ENCODE data around the gene SP140.
"Not testable (repeated sequence)": the region's sequence is repeated elsewhere in the genome, so short reads cannot be mapped to it uniquely, and the experiment has no call there.

SP140 gene

DNA sequence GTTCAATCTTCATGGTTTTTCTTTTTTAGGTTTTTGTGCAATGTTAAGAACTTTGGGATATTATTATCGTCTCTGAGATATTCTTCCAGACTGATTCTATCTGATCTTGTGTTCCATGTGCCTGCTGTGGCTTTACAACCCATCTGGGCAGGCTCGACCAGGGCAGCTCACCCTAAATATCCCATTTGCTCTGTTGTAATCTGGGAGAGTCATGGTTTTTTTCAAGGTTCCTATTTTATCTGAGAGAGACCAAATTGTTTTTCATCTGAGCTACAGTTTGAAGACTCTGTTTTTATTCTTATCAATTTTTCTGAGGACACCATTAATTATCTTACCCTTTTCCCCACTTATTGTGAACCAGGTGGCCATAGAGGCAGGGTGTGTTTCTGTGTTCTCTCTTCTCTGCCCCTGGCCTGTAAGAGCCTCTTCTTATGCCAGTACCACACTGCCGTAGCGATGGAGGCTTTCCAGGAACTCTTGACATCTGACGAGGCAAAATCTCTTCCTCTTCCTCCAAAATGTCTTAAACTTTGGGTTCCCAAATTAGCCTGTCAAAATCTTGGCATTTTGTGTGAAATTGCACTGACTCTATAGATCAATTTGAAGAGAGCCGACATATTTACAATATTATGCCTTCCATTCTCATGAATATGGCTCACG is 104.5 kb downstream of the SP140 start:
- TF ChIP-seq, protein P1, sequence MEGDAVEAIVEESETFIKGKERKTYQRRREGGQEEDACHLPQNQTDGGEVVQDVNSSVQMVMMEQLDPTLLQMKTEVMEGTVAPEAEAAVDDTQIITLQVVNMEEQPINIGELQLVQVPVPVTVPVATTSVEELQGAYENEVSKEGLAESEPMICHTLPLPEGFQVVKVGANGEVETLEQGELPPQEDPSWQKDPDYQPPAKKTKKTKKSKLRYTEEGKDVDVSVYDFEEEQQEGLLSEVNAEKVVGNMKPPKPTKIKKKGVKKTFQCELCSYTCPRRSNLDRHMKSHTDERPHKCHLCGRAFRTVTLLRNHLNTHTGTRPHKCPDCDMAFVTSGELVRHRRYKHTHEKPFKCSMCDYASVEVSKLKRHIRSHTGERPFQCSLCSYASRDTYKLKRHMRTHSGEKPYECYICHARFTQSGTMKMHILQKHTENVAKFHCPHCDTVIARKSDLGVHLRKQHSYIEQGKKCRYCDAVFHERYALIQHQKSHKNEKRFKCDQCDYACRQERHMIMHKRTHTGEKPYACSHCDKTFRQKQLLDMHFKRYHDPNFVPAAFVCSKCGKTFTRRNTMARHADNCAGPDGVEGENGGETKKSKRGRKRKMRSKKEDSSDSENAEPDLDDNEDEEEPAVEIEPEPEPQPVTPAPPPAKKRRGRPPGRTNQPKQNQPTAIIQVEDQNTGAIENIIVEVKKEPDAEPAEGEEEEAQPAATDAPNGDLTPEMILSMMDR (IDR thresholded peaks at IDR 0.05; ENCODE audit: low read depth, low read length) = no peak
- no peak overlapping the region for H3K4me3 ChIP-seq (ENCODE audit: low read depth, low read length)

DNA sequence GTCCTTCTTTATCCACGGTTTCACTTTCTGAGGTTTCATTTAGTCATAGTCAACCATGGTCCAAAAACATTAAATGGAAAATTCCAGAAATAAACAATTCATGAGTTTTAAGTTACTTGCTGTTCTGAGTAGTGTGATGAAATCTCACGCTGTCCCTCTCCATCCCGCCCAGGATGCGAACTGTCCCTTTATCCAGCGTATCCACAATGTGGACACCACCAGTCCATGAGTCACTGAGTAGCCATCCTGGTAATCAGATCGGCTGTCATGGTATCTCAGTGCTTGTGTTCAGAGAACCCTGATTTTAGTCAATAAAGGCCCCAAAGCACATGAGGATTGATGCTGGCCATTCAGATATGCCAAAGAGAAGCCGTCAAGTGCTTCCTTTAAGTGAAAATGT is 105.2 kb downstream of the SP140 start:
- TF ChIP-seq, protein P1 (IDR thresholded peaks at IDR 0.05; ENCODE audit: low read depth, low read length) = no peak
- no peak overlapping the region for H3K4me3 ChIP-seq (ENCODE audit: low read depth, low read length)

DNA sequence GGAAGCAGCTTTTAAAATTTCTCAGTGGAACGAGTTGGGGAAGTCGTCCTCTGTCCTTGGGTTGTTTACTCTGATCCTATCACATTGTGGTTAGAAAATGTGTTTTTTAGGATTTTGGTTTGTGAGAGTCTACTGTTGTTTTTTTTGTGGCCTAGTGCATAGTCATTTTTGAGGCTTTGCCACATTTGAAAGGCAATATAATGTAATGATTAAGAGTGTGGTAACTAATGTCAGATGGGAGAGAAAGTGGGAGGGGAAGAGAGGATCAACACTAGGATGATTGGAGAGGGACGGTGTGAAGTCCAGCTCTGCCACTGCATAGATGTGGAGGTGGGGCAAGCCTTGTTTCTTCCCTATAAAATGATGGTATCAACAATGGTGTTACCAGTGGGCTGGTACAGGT is 109.9 kb downstream of the SP140 start:
- no peak overlapping the region for H3K4me3 ChIP-seq (ENCODE audit: low read depth, low read length)
- TF ChIP-seq, protein P1 (IDR thresholded peaks at IDR 0.05; ENCODE audit: low read depth, low read length) = no peak

DNA sequence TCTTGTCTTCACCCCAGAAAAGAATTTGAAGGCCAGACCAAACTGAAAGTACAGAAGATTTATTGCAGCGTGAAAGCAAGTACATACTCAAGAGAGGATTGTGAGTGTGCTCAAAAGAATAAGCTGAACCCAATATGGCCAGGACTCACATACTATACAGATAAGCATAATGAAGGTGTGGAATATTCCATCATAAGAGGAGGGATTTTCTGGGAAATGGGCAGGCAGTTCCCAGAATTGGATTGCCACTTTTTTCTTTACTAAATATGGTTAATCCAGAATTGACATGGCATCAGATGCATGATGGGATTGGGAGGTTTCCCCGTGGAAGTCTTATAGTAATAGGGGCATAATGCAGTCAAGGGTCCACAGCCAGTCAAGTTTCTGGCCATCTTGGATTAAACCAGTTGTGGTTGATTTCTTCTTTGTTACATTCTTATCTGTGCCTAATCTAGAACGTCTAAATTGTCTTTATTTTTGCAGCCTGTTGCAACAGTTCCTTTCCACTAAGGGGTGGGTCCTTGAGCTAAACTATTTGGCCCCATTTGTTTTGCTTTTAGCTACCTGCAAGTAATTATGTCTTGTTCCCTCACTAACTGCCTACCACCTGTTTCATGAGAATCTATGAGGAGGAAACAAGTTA is 110.4 kb downstream of the SP140 start:
- no peak overlapping the region for H3K4me3 ChIP-seq (ENCODE audit: low read depth, low read length)
- TF ChIP-seq, protein P1 (IDR thresholded peaks at IDR 0.05; ENCODE audit: low read depth, low read length) = no peak

DNA sequence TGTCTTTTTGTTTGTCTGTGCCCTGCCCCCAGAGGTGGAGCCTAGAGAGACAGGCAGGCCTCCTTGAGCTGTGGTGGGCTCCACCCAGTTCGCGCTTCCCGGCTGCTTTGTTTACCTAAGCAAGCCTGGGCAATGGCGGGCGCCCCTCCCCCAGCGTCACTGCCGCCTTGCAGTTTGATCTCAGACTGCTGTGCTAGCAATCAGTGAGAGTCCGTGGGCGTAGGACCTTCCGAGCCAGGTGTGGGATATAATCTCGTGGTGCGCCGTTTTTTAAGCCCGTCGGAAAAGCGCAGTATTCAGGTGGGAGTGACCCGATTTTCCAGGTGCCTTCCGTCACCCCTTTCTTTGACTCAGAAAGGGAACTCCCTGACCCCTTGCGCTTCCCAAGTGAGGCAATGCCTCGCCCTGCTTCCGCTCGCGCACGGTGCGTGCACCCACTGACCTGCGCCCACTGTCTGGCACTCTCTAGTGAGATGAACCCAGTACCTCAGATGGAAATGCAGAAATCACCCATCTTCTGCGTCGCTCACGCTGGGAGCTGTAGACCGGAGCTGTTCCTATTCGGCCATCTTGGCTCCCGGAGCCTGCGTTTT is 116.5 kb downstream of the SP140 start:
- not testable (repeated sequence) for H3K4me3 ChIP-seq (ENCODE audit: low read depth, low read length)

DNA sequence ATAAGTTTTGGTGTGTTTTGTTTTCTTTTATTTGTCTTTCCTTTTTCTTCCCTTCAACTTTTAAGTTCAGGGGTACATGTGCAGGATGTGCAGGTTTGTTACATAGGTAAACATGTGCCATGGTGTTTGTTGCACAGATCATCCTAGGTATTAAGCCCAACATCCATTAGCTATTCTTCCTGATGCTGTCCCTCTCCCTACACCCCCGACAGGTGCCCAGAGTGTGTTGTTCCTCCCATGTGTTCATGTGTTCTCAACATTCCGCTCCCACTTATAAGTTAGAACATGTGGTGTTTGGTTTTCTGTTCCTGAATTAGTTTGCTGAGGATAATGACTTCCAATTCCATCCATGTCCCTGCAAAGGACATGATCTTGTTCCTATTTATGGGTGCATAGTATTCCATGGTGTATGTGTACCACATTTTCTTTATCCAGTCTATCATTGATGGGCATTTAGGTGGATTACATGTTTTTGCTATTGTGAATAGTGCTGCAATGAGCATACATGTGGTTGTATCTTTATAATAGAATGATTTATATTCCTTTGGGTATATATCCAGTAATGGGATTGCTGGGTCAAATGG is 117.6 kb downstream of the SP140 start:
- not testable (repeated sequence) for H3K4me3 ChIP-seq (ENCODE audit: low read depth, low read length)

DNA sequence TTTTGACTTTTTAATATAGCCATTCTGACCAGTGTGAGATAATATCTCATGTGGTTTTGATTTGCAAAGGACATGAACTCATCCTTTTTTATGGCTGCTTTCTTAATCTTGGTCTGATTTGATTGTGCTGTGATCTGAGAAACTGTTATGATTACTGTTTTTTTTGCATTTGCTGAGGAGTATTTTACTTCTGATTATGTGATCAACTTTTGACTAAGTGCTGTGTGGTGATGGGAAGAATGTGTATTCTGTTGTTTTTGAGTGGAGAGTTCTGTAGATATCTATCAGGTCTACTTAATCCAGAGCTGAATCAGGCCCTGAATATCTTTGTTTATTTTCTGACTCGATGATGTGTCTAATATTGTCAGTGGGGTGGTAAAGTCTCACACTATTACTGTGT is 118.2 kb downstream of the SP140 start:
- no peak overlapping the region for H3K4me3 ChIP-seq (ENCODE audit: low read depth, low read length)
- TF ChIP-seq, protein P1 (IDR thresholded peaks at IDR 0.05; ENCODE audit: low read depth, low read length) = no peak

DNA sequence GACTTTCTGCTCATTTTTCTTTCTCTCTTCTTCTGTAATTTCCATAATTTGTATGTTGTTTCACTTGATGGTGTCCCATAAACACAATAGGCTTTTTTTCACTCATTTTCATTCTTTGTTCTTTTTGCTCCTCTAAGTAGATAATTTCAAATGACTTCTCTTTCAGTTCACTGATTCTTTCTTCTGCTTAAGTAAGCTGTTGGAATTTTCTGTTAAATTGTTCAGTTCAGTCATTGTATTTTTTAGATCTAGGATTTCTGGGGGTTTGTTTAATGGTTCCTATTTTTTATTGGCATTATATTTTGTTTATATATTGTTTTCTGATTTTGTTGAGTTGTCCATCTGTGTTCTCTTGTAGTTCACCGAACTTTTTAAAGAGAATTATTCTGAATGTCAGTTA is 120.9 kb downstream of the SP140 start:
- H3K4me3 ChIP-seq (ENCODE audit: low read depth, low read length) = no peak overlapping the region
- TF ChIP-seq, protein P1 (IDR thresholded peaks at IDR 0.05; ENCODE audit: low read depth, low read length) = no peak

All from WI38 (cell line).